HG03064 (cell line): ENCODE data around the gene COG5.

Source experiments
- ATAC-seq: cut with Tn5 transposase; IDR thresholded peaks from one replicate; pipeline ENCODE4 v1.9.1; 2021; ENCODE audit warnings: low read depth; ENCODE audit not compliant: unreplicated experiment

Gene COG5

GRCh38 chr7:107468824-107469223 is 94.9 kb downstream of the COG5 start:
- ATAC-seq, result no peak

DNA sequence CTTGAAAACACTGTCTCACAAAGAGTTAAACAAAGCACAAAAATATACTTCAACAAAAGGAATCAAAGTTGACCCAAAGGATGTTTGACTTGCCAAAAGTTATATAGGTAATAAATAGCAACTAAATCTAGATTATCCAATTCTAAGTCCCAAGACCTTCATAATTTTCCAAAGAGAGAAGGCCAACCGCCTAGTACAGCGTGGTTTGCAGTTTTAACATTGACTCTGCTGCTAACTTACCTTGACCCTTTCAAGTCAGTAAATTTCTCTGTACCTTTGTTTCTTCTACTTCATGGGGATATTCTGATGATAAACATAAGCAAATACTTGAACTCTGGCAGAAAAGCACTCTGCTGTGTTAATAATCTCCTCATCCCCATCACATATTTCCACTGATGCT is 95.7 kb downstream of the COG5 start:
- no peak for ATAC-seq

DNA sequence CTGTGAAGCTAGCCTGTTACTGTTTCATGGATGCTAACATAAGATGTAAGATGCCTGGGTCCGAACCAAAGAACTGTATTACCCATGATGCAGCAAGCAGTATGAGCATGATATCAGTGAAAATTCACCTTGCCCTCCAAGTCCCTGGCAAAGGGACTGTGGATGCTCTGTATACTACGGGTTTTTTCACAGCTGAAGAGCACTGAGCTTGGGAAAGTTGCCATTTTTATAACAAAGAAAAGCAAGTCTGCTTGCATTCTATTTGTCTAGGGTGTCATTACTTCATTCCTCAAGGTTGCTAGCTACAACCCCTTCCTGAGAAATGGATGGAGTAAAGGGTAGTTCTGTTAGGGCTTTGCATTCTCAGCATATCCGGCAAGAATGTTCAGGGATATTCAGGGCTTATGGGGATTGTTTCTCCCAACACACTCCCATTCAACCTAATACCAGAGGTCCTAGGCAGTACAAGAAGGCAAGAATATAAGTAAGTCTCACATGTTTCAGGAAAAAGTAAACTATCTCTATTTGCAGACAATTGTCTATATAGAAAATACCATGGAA is 99.0 kb downstream of the COG5 start:
- ATAC-seq, result no peak

DNA sequence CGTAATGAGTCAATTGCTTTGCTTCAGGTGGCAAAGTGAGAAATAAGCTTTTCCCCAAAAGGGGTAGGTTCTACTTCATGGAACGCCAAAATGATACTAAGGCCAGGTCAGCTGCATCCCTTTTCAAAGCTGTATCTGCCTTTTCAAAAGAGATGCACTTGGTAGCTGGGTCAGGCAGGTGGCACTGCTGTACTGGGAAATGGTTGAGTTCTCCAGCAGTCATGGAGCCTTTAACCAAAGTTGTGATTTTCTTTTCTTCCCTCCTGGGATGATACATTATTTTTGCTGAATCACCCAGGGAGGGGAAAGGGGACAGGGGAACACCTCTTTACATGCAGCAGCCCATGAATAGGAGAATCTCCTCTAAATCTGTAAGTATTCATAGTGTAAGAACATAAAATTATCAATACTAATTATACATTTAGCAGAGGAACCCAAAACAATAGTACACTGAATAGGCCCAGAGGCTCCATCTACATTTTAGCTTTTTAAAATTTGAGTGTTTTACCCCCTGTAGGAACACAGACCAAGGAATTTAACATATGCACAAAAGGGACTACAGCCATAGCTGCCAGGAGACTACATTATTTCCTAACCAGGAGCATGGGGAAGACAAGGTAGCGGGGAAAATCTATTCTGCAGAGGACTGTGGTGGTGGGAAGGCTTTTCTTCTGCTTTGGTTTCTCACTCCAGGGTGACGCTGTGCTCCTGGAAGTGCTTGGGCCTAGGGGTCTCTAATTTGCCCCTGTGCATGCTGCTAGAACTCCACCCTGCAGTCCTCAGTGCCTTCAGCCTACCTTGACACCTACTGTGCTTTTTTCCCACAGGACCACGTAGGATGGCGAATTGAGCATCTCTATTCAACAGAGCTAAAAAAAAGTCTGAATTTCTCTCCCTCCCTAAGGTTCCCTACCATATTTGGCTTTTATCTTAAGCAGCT is 100.3 kb downstream of the COG5 start:
- no peak for ATAC-seq

DNA sequence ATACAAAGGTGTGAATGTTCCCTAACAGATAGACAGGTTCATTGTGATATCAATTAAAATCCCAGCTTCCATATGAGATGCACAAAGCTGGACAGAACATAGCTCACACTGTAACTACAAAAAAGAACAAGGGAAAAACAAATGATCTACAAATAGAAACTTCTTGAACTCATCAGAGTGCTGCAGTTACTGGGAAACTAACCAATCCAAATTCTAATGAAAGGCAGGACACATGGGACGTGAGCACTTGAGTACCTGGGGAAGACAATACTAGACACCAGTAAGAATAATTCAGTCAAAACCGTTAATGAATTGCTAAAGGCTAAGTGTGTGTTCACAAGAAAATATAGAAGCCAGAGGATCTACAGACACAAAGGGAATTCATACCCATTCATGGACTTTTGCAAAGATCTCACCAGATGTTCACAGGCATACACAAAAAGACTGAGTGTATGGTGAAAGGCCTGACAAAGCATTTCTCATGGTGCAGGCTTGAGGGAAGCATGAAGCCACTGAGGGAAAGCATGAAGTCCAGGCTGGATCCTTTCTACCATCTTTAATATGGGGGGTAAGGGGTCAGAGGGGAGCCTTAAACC is 101.7 kb downstream of the COG5 start:
- ATAC-seq, result no peak

GRCh38 chr7:107453388-107453787 is 110.3 kb downstream of the COG5 start:
- ATAC-seq, result no peak

GRCh38 chr7:107450970-107451369 is 112.8 kb downstream of the COG5 start:
- ATAC-seq, result no peak

- ATAC-seq, result no peak
Measured at GRCh38 chr7:107446988-107447387, 116.7 kb downstream of the COG5 start.

DNA sequence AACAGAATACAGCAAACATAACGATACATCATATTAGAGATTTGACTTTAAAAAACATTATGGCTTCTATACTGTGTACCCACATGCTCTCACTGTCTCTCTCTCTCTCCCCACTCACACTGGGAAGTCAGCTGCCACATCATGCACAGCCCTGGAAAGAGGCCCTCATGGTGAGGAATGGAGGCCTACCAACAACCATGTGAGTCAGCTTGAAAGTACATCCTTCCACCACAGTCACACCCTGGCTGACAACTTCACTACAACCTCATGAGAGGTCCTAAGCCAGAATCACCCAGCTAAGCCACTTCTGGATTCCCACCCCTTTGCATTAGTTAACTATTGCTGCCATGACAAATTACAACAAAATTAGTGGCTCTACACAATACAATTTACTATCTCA is 117.2 kb downstream of the COG5 start:
- ATAC-seq, result no peak

DNA sequence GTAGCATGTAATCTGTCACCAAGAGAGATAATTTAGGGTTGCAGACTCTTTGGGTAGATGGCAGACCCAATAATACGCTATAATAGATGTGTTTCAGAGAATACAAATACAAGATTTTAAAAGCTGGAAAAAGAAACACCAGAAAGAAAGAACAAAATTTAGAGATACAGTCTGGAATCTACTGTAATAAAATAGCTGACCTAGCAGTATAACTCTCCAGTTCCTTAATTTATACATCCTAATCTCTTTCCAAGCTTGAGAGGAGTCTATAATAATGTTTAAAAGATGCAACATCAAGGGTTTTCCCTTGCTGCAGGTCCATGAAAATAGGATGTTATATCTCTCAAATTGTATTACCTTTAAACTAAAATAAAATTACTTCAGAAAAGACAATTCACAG is 121.0 kb downstream of the COG5 start:
- no peak for ATAC-seq

DNA sequence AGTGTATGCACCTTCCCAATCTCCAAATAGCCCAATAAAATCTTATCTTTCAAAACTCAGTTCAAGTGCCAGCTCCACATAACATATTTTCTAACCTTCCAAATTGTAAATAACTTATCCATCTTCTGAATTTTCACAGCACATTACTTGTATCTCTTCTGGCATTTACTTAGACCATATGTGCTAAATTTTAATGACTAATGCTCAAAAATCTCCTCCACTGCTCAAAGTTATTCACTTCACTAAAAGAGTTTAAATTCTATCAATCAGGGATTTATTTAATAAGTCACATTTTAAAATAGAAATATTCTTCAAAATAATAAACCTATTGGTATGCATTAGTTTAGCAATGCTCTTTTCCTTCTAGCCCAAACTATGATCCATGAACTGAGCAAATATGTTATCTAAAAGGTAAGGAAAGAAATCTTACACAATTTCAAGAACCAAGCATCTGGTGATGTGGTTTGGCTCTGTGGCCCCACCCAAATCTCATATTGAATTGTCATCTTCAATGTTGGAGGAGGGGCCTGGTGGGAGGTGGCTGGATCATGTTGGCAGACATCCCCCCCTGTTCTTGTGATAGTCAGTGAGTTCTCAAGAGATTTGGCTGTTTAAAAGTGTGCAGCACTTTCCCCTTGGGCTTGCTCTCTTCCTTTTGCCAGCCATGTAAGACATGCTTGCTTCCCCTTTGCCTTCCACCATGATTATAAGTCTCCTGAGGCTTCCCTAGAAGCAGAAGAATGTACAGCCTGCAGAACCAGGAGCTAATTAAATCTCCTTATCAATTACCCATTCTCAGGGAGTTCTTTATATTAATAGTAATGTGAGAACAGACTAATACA is 121.9 kb downstream of the COG5 start:
- no peak for ATAC-seq

DNA sequence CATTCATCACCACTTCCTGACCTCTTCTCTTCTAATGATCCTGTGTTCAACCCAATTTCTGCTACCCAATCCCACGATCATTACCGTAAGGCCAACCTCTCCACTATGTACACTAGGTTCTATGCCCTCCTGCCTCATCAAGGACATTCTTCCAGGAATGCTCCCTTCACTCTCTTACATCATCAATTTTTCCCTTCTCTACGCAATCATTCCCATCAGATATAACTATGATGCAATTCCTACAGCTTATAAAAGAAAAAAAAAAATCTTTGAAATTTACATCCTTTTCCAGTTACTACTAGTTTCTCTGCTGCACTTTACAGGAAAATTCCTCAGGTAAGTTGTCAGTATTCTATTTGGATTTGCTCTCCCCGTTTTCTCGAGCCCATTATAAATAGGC is 124.7 kb downstream of the COG5 start:
- ATAC-seq, result no peak

DNA sequence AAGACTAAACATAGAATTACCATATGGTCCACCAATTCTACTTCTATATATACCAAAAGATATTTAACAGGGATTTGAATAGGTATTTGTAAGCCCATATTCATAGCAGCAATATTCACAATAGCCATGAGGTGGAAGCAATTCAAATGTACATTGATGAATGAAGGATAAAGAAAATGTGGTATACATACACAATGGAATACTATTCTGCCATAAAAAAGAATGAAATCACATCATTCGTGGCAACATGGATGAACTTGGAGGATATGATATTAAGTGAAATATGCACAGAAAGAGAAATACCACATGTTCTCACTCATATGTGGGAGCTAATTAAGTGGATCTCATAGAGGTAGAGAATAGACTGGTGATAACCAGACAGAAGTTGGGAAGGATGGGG is 128.0 kb downstream of the COG5 start:
- no peak for ATAC-seq

GRCh38 chr7:107432261-107432660 is 131.5 kb downstream of the COG5 start:
- no peak for ATAC-seq

GRCh38 chr7:107430057-107430456 is 133.7 kb downstream of the COG5 start:
- ATAC-seq, result no peak

DNA sequence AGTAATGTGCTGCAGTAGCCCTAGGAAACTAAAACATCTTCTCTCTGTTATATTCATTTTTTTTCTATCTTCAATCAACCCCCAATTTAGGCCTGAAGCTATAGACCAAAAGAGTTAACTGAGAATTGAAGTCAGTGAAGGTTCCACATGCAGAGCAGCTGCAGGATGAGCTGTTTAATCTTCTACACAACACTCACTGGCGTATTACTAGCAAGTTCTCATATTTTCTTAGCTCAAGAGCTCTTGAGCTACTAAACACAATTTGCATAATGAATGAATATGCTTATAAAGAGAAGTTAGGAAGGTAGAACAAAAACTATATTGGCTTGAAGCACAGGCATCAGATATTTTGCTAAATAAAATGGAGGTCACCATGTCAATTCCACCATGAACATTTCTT is 135.1 kb downstream of the COG5 start:
- no peak for ATAC-seq

GRCh38 chr7:107427462-107427861 is 136.3 kb downstream of the COG5 start:
- no peak for ATAC-seq

- no peak for ATAC-seq
Measured at GRCh38 chr7:107414198-107414597, 149.5 kb downstream of the COG5 start.

DNA sequence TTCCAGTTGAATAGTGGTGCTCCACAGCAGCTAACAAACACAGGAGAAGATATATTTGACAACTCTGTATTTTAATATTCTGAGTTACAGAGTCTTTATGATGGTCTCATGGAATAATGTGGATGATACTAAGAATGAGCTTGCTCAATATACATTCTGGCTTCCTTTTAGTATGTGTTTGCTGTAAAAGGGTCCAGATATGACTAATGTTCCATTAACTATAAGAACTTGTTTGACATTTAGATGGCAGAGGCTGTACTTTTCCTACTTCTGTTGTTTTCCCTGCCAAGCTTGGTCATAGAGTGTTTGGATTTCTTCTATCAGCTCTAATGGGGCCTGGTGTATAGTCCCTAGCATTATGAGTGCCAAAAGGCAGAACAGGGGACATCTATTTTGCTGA is 155.4 kb downstream of the COG5 start:
- no peak for ATAC-seq

- no peak for ATAC-seq
Measured at GRCh38 chr7:107405559-107405958, 158.2 kb downstream of the COG5 start.
